ENCODE results near the gene MPC2.

- TF ChIP-seq CTCF (IDR thresholded peaks at IDR 0.05), result no peak
- TF ChIP-seq POLR2AphosphoS5 (IDR thresholded peaks at IDR 0.05; ENCODE audit: low read depth, low read length), result no peak
- no peak for TF ChIP-seq SIN3A (IDR thresholded peaks at IDR 0.05; ENCODE audit: borderline replicate concordance, insufficient read depth, low read depth, low read length)
- no peak for TF ChIP-seq REST (IDR thresholded peaks at IDR 0.05; ENCODE audit: insufficient read depth in 1 of 2, low read depth in 2 of 2, low read length in 1 of 2)
Measured at GRCh38 chr1:167913895-167914496, 22.9 kb downstream of the MPC2 start, which contains the start of gene ADCY10.

Data from Panc1 (cell line).